SH-SY5Y (cell line): ENCODE data around the gene PSMD11.

Experiments
- GATA2 ChIP-seq: IDR thresholded peaks from 2 replicates; pipeline ENCODE4 v1.6.1; 2011; ENCODE audit warnings: mild to moderate bottlenecking, low read depth, low read length
- GATA3 ChIP-seq: IDR thresholded peaks from 2 replicates; pipeline ENCODE4 v1.6.1; 2011; ENCODE audit warnings: low read depth, mild to moderate bottlenecking, low read length, moderate library complexity

The PSMD11 gene

GRCh38 chr17:32484628-32485027 is 40.3 kb downstream of the PSMD11 start:
- no peak for TF ChIP-seq GATA2
- TF ChIP-seq GATA3, result no peak

GRCh38 chr17:32485261-32486110 is 41.2 kb downstream of the PSMD11 start:
- TF ChIP-seq GATA2, result no peak
- no peak for TF ChIP-seq GATA3

GRCh38 chr17:32486111-32486700 is 41.9 kb downstream of the PSMD11 start:
- TF ChIP-seq GATA2 (no peak), GATA3 (no peak)

- TF ChIP-seq GATA2, result no peak
- TF ChIP-seq GATA3, result no peak
Observed at GRCh38 chr17:32486701-32487472, 42.6 kb downstream of the PSMD11 start, which contains the start of gene CDK5R1. Gene CDK5R1, plus strand, starts transcription at chr17:32486993. Its CDS starts 628 bp downstream, at chr17:32487621.

GRCh38 chr17:32487473-32488176 is 43.3 kb downstream of the PSMD11 start:
- TF ChIP-seq GATA2 (no peak), GATA3 (no peak)

GRCh38 chr17:32488177-32488542 is 43.9 kb downstream of the PSMD11 start:
- TF ChIP-seq GATA2 (peak; percentile 35; the same call in 1 of the 2 replicates), GATA3 (no peak)

GRCh38 chr17:32488604-32489180 is 44.4 kb downstream of the PSMD11 start:
- TF ChIP-seq GATA3 (no peak), GATA2 (no peak)

GRCh38 chr17:32489320-32490100 is 45.2 kb downstream of the PSMD11 start:
- TF ChIP-seq GATA2 (no peak), GATA3 (no peak)

- no peak for TF ChIP-seq GATA3
- no peak for TF ChIP-seq GATA2
Observed at GRCh38 chr17:32490101-32490482, 45.8 kb downstream of the PSMD11 start.

- TF ChIP-seq GATA3 (no peak), GATA2 (no peak)
Observed at GRCh38 chr17:32491371-32492263, 47.3 kb downstream of the PSMD11 start.

GRCh38 chr17:32492264-32492589 is 47.9 kb downstream of the PSMD11 start:
- no peak for TF ChIP-seq GATA3
- no peak for TF ChIP-seq GATA2

GRCh38 chr17:32492648-32493289 is 48.5 kb downstream of the PSMD11 start:
- TF ChIP-seq GATA3 (no peak), GATA2 (no peak)
